ENCODE results near the gene A2ML1.
"Not testable (repeated sequence)": the region's sequence is repeated elsewhere in the genome, so short reads cannot be mapped to it uniquely, and the experiment has no call there.

A2ML1 gene

DNA sequence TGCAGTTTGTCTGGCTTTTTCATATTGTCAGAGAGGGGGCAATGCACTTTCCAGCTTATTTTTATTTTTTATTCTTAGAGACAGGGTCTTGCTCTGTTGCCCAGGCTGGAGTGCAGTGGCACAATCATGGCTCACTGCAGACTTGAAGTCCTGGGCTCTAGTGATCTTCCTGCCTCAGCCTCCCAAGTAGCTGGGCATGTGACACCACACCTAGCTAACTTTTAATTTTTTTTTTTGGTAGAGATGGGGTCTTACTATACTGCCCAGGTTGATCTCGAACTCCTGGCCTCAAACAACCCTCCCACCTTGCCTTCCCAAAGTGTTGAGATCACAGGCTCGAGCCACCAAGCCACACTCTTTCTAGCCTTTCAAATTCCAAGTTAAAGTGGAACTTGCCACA lies 3.9 kb upstream of the A2ML1 start:
- DNase-seq, result no peak

DNA sequence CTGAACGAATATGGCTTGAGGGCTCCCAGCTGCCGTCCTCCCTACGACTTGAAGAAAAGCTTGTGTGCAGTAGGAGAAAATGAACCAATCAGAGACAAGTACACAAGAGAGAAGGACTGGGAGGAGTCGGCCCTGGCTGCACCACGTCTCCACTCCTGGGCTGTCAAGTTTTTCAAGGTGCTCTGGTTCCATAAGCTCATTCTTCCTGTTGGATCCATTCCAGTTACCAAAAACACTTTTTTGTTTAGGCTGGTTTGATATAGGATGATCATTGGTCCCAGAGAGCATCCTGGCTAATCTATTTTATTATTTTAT lies 2.8 kb upstream of the A2ML1 start:
- no peak for DNase-seq

DNA sequence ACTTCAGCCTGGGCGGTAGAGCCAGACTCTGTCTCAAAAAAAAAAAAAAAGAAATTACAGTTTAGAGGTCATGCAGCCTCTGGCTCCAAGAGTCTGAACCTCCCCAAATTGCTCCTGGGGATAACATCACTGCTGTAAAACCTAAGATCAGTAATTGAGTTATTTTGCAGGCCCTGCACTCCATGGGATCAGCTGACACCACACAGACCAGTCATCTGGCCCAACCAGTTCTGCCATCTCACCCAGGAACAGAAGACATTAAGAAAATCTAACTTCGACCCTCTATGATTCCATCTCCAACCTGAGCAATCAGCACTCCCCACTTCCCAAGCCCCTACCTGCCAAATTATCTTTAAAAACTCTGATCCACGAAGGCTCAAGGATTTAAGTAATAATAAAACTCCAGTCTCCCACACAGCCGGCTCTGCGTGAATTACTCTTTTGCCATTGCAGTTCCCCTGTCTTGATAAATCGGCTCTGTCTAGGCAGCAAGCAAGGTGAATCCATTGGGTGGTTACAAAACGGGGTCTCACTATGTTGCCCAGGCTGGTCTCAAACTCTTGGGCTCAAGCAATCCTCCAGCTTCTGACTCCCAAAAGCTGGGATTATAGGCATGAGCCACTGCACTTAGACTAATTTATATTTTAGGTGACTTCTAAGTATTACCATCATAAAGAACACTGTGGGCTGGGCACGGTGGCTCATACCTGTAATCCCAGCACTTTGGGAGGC lies 1.6 kb upstream of the A2ML1 start:
- DNase-seq, result not testable (repeated sequence)

DNA sequence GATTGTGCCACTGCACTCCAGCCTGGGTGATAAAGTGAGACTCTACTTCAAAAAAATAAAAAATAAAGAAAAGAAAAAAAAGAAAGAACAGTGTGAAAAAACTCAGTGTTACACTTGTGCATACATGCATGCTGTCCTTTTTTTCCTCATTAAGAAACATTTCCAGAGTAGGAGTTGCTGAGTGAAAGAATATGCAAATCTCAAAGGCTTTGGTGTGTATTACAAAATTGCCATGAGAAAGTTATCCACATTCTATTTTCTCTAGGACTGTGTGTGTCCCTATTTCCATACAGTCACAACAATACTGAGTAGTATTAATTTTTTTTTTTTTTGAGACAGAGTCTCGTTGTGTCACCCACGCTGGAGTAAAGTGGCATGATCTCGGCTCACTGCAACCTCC lies 830 bp upstream of the A2ML1 start:
- no peak for DNase-seq

DNA sequence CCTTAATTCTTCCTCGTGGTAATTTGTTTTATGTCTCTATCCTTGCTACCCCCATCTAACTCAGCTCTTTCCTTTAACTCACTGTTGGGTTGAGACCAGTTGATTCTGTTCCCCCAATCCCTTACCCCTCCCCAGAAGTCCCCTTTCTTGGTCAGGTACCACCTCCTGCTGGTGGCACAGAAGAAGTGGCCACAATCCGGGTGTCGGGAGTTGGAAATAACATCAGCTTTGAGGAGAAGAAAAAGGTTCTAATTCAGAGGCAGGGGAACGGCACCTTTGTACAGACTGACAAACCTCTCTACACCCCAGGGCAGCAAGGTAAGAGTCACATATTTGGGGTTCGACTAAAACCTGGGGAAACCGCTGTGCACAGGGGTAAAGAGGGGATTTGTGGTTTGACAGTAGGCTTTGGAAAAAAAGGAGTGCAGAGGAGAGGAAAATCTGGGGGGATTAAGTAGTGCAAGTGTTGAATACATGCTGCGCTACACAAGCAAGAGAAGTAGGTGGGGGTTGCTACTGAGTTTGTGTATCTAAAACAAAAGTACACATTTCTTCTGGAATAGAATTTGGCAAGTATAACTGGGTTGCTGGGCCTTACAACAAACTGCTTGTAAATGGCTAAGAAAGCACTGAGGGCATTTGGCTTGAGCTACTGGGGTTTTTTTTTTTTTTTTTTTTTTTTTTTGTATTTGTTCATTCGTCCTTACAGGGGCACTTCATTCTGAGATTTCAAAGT lies 1.3 kb downstream of the A2ML1 start:
- peak in 2 of 4 experiments; percentile 10 to 17 for DNase-seq

DNA sequence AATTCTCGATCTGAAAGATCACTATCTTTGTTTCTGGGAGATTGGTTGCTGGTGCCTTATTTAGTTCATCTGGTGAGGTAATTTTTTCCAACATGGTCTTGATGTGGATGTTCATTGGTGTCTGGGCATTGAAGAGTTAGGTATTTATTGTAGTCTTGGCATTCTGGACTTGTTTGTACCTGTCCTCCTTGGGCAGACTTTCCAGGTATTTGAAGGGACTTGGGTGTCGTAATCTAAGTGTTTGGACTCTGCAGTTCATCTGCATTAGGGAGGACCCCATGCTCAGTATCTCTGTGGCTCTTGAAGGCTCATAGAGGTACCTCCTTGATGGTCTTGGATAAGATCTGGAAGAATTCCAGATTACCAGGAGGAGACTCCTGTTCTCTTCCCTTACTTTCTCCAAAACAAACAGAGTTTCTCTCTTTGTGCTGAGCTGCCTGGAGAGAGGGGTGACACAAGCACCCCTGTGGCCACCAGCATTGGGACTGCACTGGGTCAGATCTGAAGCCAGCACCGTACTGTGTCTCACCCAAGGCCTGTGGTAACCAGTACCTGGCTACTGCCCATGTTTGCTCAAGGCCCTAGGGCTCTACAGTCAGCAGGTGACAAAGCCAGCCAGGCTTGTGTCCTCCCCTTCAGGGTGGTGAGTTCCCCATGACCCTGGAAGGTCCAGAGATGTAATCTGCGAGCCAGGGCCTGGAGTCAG lies 5.3 kb downstream of the A2ML1 start:
- no peak for DNase-seq

DNA sequence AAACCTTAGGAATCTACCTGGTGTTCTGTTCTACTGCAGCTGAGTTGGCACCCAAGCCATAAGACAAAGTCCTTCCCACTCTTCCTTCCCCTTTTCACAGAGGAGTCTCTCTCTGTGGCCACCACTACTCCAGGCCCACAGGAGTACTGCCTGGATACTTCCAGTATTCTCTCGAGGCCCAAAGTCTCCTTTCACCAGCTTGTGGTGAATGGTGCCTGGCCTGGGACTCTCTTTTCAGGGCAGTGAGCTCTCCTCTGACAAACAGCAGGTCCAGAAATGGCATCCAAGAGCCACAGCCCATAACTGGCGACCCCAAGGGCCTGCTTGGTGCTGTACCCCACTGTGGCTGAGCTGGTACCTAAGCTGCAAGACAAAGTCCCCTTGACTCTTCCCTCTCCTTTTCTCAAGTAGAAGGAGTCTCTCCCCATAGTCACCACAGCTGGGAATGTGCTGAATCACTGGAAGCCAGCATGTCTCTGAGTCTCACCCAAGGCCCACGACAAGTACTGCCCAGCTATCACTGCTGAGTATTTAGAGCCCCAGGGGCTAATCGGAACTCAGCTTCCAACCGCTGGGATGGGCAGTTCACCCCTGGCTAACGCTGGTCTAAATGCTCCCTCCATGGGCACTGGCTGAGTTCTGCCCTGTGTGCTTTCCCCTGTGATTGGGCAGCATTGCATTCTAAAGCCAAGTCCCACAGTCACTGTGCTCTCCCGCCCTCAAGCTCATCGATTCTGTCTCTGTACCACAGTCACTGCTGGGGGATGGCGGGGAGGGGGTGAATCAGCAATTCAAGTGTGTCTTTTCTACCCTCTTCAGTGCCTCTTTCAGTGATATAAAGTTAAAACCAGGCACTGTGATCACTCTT lies 6.1 kb downstream of the A2ML1 start:
- peak; percentile 45 to 64 (median 58) for DNase-seq

DNA sequence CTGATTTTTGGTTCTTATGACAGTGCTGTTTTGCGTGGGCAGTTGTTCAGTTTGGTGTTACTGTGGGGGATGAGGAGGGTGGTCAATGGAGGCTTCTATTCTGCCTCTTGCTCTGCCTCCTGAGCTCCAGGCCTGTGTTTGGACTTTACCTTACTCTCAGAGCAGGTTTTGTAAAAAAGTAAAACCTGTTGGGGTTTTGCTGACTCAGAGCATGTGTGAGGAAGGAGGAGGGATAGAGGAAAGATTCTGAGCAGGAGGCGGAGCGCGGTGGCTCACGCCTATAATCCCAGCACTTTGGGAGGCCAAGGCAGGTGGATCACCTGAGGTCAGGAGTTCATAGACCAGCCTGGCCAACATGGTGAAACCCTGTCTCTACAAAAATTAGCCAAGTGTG lies 6.7 kb downstream of the A2ML1 start:
- DNase-seq, result no peak

DNA sequence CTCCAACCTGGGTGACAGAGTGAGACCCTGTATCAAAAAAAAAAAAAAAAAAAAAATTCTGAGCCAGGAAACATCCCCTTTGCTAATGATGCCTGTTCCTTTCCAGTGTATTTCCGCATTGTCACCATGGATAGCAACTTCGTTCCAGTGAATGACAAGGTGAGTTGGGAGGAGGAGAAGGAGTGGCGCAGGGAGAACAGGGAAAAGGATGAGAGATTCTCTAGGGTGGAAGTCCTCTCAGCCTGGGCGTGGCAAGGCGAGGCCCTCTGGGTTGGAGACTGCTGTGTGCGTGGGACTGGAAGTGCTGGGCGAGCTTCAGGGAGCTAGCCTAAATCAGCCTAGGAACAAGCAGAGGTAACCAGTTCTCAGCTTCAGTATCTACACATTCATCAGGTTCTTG lies 7.2 kb downstream of the A2ML1 start:
- no peak for DNase-seq

DNA sequence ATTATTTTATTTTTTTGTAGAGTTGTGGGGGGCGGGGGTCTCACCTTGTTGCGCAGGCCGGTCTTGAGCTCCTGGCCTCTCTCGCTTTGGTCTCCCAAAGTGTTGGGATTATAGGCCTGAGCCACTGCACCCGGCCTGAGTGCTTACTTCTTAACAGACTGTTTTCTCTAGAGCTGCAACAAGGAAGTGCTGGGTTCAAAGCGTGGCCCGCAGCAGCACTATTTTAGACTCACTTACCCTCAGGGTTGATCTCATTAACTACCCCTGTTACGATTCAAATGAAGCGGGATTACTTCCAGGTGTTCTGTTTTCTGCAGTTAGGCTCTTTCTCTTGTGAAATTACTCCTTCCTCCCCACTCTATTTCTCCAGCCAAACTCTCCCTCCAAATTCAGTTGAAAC lies 8.7 kb downstream of the A2ML1 start:
- no peak for DNase-seq

DNA sequence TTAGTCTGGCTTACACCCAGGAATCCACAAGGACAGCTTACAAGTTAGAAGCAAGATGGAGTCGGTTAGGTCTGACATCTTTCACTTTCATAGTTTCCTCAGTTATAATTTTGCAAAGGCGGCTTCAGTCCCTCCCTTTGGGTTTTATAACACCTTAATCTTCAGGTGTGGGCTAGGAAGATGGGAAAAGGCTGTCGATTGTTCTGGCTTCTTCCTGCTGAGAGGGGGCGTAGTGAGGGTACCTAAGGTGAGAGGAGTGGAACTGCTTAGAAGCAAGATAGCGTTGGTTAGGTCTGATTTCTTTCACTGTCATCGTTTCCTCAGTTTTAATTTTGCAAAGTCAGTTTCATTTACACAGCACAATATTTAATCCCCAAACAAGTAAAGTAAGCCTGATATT lies 10.1 kb downstream of the A2ML1 start:
- DNase-seq, result no peak

DNA sequence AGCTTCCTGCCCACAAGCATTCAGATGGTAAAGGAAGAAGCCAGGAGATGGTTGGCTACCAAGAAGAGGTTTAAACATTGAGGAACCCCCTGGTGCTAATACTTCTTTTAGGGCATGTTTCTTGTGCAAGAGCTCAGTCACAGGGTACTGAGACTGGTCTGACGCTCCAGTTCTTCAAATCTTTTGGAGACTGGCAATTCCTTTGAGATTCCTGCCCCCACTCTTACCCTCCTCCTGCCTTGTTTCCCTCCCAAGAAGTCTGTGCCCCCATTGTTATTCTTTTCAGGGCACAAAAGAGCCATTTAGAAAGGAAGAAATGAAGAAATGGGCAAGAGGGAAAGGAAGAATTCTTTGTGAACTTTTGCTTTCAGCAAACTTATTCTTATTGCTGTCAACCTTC lies 11.8 kb downstream of the A2ML1 start:
- DNase-seq, result peak; percentile 20 to 49 (median 40)

DNA sequence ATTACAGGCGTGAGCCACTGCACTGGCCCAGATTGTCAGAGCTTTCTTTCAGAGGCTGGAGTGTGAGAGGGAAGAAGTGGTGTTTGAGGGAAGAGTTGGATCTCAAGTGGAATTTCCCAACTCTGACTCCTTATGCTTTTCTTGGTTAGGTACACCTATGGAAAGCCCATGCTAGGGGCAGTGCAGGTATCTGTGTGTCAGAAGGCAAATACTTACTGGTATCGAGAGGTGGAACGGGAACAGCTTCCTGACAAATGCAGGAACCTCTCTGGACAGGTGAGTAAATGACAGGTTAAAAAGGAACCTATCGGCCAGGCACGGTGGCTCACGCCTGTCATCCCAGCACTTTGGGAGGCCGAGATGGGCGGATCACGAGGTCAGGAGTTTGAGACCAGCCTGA lies 14.9 kb downstream of the A2ML1 start:
- no peak for DNase-seq

DNA sequence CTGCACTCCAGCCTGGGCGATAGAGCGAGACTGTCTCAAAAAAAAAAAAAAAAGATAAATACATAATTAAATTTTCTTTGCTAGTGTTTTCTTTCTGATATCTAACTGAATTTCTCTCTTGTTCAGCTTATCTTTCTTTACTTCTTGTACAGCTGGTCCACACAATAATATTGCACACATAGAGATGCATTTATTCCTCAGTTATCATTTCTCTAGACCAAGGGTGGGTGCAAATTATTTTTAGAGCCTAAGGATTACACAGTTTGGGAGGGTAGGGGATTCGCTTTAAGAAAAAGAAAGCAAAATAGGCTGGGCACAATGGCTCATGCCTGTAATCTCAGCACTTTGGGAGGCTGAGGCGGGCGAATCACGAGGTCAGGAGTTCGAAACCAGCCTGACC lies 17.9 kb downstream of the A2ML1 start:
- no peak for DNase-seq

DNA sequence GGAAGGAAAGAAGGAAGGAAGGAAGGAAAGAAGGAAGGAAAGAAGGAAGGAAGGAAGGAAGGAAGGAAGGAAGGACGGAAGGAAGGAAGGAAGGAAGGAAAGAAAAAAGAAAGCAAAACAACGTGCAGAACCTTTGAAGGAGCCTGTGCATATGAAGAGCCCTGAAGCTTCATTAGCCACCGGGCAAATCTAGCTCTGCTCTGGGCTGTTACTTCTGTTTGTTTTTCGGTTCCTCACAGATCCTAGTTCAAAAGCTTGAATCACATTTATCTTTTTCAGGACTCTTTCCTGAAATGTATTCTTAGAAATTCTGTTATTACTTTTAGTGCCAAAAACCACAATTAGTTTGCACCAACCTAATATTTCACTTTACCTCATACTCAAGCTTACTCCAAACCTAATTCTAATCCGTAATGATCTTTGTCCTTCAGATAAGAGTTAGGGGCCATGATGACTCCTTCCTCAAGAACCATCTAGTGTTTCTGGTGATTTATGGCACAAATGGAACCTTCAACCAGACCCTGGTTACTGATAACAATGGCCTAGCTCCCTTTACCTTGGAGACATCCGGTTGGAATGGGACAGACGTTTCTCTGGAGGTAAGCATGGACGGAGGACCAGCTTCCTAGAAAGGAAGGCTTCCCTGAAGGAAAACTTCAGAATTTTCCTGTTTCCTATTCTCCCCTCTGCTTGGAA lies 18.7 kb downstream of the A2ML1 start:
- no peak for DNase-seq

DNA sequence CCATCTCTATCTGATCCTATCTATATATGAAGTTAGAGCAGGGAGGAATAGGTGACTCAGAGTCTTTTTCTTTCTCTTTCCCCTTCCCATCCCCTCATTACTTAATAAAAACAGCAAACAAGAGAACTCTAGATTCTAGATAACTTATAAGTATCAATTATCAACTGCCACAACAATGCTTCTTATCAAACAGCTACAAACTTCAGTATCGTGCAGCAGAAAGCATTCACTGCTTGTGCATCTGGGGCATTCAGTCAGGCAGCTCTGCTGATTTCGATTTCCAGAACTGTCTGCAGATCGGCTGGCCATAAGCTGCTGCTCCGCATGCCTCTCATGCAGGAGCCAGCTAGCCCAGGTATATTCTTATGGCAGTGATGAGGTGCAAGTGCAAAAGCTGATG lies 19.4 kb downstream of the A2ML1 start:
- no peak for DNase-seq

DNA sequence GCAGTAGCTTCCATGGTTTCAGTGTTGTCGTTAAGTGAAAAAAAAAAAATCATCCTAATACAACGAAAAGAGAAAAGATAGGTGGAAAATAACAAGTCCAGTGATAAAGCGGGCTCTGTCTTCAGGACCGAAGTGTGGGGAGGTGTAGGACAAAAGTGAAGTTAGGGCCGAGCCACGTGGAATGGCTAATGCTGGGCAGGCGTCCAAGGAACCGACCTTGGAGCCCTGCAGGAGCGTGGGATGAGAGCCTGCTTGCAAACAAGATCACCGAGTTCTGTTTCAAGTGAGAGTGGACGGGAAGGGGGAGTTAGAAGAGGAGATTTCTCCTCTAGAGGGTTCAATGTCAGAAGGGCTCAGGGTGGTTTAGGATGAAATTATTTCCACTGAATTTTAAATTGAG lies 22.2 kb downstream of the A2ML1 start:
- DNase-seq, result no peak

DNA sequence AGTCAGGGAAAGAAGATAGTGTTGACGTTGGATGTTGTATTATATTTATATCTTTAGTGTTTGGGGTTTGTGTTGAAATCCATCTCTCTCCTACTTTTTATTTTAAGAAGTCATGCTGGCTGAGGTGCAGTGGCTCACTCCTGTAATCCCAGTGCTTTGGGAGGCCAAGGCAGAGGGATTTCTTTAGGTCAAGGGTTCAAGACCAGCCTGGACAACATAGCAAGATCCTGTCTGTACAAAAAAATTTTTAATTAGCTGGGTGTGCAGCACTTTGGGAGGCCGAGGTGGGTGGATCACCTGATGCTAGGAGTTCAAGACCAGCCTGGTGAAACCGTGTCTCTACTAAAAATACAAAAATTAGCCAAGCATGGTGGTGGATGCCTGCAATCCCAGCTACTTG lies 23.9 kb downstream of the A2ML1 start:
- DNase-seq, result no peak

DNA sequence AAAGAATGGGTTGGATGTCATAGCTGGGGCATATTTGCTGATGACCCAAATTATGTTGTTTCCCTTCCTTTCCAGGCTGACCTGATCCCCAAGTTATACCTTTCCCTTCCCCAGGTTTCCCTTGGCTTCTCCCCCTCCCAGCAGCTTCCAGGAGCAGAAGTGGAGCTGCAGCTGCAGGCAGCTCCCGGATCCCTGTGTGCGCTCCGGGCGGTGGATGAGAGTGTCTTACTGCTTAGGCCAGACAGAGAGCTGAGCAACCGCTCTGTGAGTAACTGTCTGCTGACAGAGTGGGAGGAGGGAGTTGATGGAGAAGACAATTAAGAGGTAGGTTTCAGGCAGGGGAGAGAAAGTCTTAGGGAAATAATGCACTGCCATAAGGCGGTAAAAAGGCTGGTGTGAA lies 25.0 kb downstream of the A2ML1 start:
- DNase-seq, result peak in 3 of 4 experiments; percentile 24 to 44 (median 38)

DNA sequence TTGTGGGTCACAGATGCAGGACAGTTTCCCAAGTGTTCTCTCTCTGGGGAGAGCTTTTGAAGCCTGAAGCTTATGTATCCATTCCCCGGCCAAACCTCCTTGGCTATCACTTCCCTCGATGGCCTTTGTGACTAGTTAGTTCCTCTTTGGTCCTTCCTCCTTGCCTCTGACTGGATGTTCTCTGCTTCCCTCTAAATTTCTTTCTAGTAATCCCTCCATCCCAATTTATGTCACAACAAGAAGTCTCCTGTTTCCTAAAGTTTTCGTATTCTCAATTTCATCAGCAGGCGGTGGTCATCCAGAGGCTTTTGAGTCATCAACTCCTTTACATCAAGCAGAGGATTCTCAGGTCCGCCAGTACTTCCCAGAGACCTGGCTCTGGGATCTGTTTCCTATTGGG lies 27.5 kb downstream of the A2ML1 start:
- peak; percentile 70 to 83 (median 75) for DNase-seq

DNA sequence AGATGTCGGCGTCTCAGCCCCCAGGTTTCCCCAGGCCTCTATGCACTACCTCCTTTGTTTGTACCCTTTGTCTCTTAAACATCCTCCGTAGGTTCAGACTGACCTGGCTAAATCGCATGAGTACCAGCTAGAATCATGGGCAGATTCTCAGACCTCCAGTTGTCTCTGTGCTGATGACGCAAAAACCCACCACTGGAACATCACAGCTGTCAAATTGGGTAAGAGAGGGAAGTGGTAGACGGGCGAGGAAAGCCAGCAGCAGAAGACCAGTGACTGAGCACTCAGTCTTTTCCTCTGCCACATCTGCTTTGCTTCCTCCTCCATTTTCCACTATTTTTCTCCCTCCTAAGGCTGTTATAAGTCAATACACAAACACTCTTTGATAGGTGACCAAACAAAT lies 29.7 kb downstream of the A2ML1 start:
- peak; percentile 43 to 74 (median 66) for DNase-seq

DNA sequence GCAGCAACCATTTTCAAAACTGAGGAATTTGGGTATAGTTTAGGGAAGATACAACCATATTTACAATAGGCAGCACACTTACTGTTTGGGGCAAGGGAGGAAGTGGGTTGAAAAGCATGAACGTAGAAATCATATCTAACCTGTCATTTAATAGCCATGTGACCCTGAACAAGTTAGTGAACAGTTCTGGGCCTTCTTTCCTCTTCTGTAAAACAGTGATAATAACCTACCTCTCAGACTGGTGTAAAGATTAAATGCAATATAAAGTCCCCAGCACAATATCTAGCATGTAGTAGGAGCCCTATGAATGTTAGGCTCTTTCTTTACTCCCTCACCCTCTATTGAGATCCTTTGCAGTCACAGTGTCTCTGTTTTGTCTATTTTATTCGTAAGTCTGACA lies 33.5 kb downstream of the A2ML1 start:
- no peak for DNase-seq

Data from suppressor macrophage (primary cell).